ENCODE measurements around the gene NTRK2.

The NTRK2 gene

GRCh38 chr9:84686068-84686467 lies 16.5 kb downstream of the NTRK2 start:
- FAIRE-seq = no peak

- no peak for FAIRE-seq
These were observed 19.4 kb downstream of the NTRK2 start for GRCh38 chr9:84688956-84689355.

- FAIRE-seq = no peak
These were observed 22.1 kb downstream of the NTRK2 start for GRCh38 chr9:84691634-84692033.

- no peak for FAIRE-seq
These were observed 24.7 kb downstream of the NTRK2 start for GRCh38 chr9:84694248-84694647.

GRCh38 chr9:84697042-84697441 lies 27.5 kb downstream of the NTRK2 start:
- FAIRE-seq = no peak

- peak; percentile 27 for FAIRE-seq
These were observed 28.1 kb downstream of the NTRK2 start for GRCh38 chr9:84697509-84698114.

- FAIRE-seq = no peak
These were observed 28.8 kb downstream of the NTRK2 start for GRCh38 chr9:84698323-84698722.

GRCh38 chr9:84699984-84700383 lies 30.5 kb downstream of the NTRK2 start:
- no peak for FAIRE-seq

- no peak for FAIRE-seq
These were observed 32.3 kb downstream of the NTRK2 start for GRCh38 chr9:84701801-84702200.

GRCh38 chr9:84702471-84702870 lies 32.9 kb downstream of the NTRK2 start:
- FAIRE-seq = no peak

GRCh38 chr9:84703793-84704192 lies 34.3 kb downstream of the NTRK2 start:
- no peak for FAIRE-seq

- FAIRE-seq = no peak
These were observed 35.6 kb downstream of the NTRK2 start for GRCh38 chr9:84705128-84705527.

GRCh38 chr9:84708400-84708799 lies 38.9 kb downstream of the NTRK2 start:
- no peak for FAIRE-seq

- no peak for FAIRE-seq
These were observed 39.5 kb downstream of the NTRK2 start for GRCh38 chr9:84709056-84709455.

- no peak for FAIRE-seq
These were observed 41.3 kb downstream of the NTRK2 start for GRCh38 chr9:84710701-84711397.

- FAIRE-seq = no peak
These were observed 41.9 kb downstream of the NTRK2 start for GRCh38 chr9:84711398-84711777.

GRCh38 chr9:84711936-84712335 lies 42.4 kb downstream of the NTRK2 start:
- no peak for FAIRE-seq

- FAIRE-seq = no peak
These were observed 46.7 kb downstream of the NTRK2 start for GRCh38 chr9:84716217-84716616.

GRCh38 chr9:84718476-84718875 lies 48.9 kb downstream of the NTRK2 start:
- FAIRE-seq = no peak

- FAIRE-seq = no peak
These were observed 53.0 kb downstream of the NTRK2 start for GRCh38 chr9:84722388-84722989.

GRCh38 chr9:84723426-84723825 lies 53.9 kb downstream of the NTRK2 start:
- no peak for FAIRE-seq

GRCh38 chr9:84731696-84732095 lies 62.2 kb downstream of the NTRK2 start:
- no peak for FAIRE-seq

- no peak for FAIRE-seq
These were observed 66.6 kb downstream of the NTRK2 start for GRCh38 chr9:84736081-84736480.

- no peak for FAIRE-seq
These were observed 67.0 kb downstream of the NTRK2 start for GRCh38 chr9:84736536-84736935.

GRCh38 chr9:84738353-84738752 lies 68.8 kb downstream of the NTRK2 start:
- no peak for FAIRE-seq
